Measurements from ENCODE around the gene ZGPAT. TPM values are rescaled to one million over a fixed set of nuclear protein-coding genes. Genes with fewer than 3 reads are reported as not detected.

The ZGPAT gene
- total RNA-seq, 2 donors from 2014 or later, result 32.6 to 41.1 TPM

- no peak overlapping the region for H3K27ac ChIP-seq
- DNase-seq (ENCODE audit: low spot score), result no peak
- no peaks in the 10 kb centered on the region for H3K9me3 ChIP-seq
- H3K4me3 ChIP-seq, result no peak overlapping the region
- TF ChIP-seq CTCF (IDR thresholded peaks at IDR 0.05), result no peak
- peaks cover 22 to 27% of the 10 kb centered on the region in 2 donors for H3K4me1 ChIP-seq (ENCODE audit: control insufficient read depth in 1 of 2, low read depth in 2 of 2)
- no peaks in the 10 kb centered on the region for H3K27me3 ChIP-seq (replicated peaks; ENCODE audit: insufficient read depth)
- peaks cover 23% of the 10 kb centered on the region for H3K36me3 ChIP-seq
- no peak for ATAC-seq (ENCODE audit: insufficient number of reproducible peaks, low FRiP score, low read depth)
Measured at GRCh38 chr20:63705232-63706026, 2.4 kb upstream of the ZGPAT start.

- DNase-seq (ENCODE audit: low spot score), result no peak
- Histone ChIP-seq H3K27me3 (replicated peaks; ENCODE audit: insufficient read depth) (no peaks in the 10 kb centered on the region), H3K4me3 (peak overlapping the region; percentile 94), H3K36me3 (peaks cover 24% of the 10 kb centered on the region), H3K27ac (peak overlapping the region; percentile 72 to 73), H3K4me1 (ENCODE audit: control insufficient read depth in 1 of 2, low read depth in 2 of 2) (peaks cover 22 to 27% of the 10 kb centered on the region in 2 donors), H3K9me3 (no peaks in the 10 kb centered on the region)
- no peak for ATAC-seq (ENCODE audit: insufficient number of reproducible peaks, low FRiP score, low read depth)
- no peak for TF ChIP-seq CTCF (IDR thresholded peaks at IDR 0.05)
Measured at GRCh38 chr20:63706027-63706695, 1.7 kb upstream of the ZGPAT start.

- H3K27me3 ChIP-seq (replicated peaks; ENCODE audit: insufficient read depth), result no peaks in the 10 kb centered on the region
- no peaks in the 10 kb centered on the region for H3K9me3 ChIP-seq
- peak overlapping the region; percentile 72 to 73 for H3K27ac ChIP-seq
- DNase-seq (ENCODE audit: low spot score) (no peak), ATAC-seq (ENCODE audit: insufficient number of reproducible peaks, low FRiP score, low read depth) (no peak)
- H3K4me3 ChIP-seq, result peak overlapping the region; percentile 94
- TF ChIP-seq CTCF (IDR thresholded peaks at IDR 0.05), result no peak
- H3K4me1 ChIP-seq (ENCODE audit: control insufficient read depth in 1 of 2, low read depth in 2 of 2), result peaks cover 22 to 27% of the 10 kb centered on the region in 2 donors
- peaks cover 28% of the 10 kb centered on the region for H3K36me3 ChIP-seq
Measured at GRCh38 chr20:63706852-63707557, 834 bp upstream of the ZGPAT start.

- Histone ChIP-seq H3K36me3 (peaks cover 34% of the 10 kb centered on the region), H3K27me3 (replicated peaks; ENCODE audit: insufficient read depth) (no peaks in the 10 kb centered on the region)
- DNase-seq (ENCODE audit: low spot score), result no peak
Measured at GRCh38 chr20:63708301-63709148, 686 bp downstream of the ZGPAT start.

More at GRCh38 chr20:63708301-63709148, 686 bp downstream of the ZGPAT start:
- Histone ChIP-seq H3K4me1 (ENCODE audit: control insufficient read depth in 1 of 2, low read depth in 2 of 2) (peaks cover 22 to 27% of the 10 kb centered on the region in 2 donors), H3K4me3 (peak overlapping the region; percentile 94), H3K9me3 (no peaks in the 10 kb centered on the region), H3K27ac (peak overlapping the region; percentile 72 to 73)
- no peak for ATAC-seq (ENCODE audit: insufficient number of reproducible peaks, low FRiP score, low read depth)
- no peak for TF ChIP-seq CTCF (IDR thresholded peaks at IDR 0.05)
